HG03280 (cell line): Measurements from ENCODE around the gene ANKRD39.

Experiments
- ATAC-seq: cut with Tn5 transposase; IDR thresholded peaks from one replicate; pipeline ENCODE4 v1.9.1; 2021; ENCODE audit warnings: mild to moderate bottlenecking, moderate library complexity; ENCODE audit not compliant: unreplicated experiment

Gene ANKRD39

GRCh38 chr2:96832754-96833507 is 24.9 kb downstream of the ANKRD39 start:
- no peak for ATAC-seq

- ATAC-seq = no peak
These were observed 25.4 kb downstream of the ANKRD39 start for GRCh38 chr2:96832408-96832753.

GRCh38 chr2:96831679-96832078 is 26.1 kb downstream of the ANKRD39 start:
- no peak for ATAC-seq

- ATAC-seq = no peak
These were observed 27.7 kb downstream of the ANKRD39 start for GRCh38 chr2:96830044-96830562.

- ATAC-seq = no peak
These were observed 28.9 kb downstream of the ANKRD39 start for GRCh38 chr2:96828874-96829273.

- no peak for ATAC-seq
These were observed 29.4 kb downstream of the ANKRD39 start for GRCh38 chr2:96828436-96828835.

- no peak for ATAC-seq
These were observed 31.1 kb downstream of the ANKRD39 start for GRCh38 chr2:96826546-96827278.

GRCh38 chr2:96825057-96825456 is 32.8 kb downstream of the ANKRD39 start:
- no peak for ATAC-seq

- no peak for ATAC-seq
These were observed 33.5 kb downstream of the ANKRD39 start for GRCh38 chr2:96824079-96824870.

GRCh38 chr2:96823198-96823597 is 34.6 kb downstream of the ANKRD39 start:
- no peak for ATAC-seq

- ATAC-seq = no peak
These were observed 35.0 kb downstream of the ANKRD39 start for GRCh38 chr2:96822786-96823185.

GRCh38 chr2:96821113-96821675 is 36.6 kb downstream of the ANKRD39 start:
- ATAC-seq = no peak

GRCh38 chr2:96819876-96820511 is 37.8 kb downstream of the ANKRD39 start:
- no peak for ATAC-seq

GRCh38 chr2:96819128-96819875 is 38.5 kb downstream of the ANKRD39 start:
- ATAC-seq = no peak

- ATAC-seq = no peak
These were observed 39.9 kb downstream of the ANKRD39 start for GRCh38 chr2:96817882-96818281.

GRCh38 chr2:96816836-96817702 is 40.7 kb downstream of the ANKRD39 start:
- no peak for ATAC-seq

- ATAC-seq = peak; percentile 86
These were observed 41.5 kb downstream of the ANKRD39 start, which contains the start of gene CNNM3 for GRCh38 chr2:96816127-96816835. CNNM3 (plus strand) TSS chr2:96816268; CDS start chr2:96816278, 10 bp downstream.
